HG03520 (cell line): ENCODE measurements around the gene CCDC197.
A peak's percentile ranks its signal among the peaks of the same experiment; 100 is the strongest.

Source experiments
- ATAC-seq: cut with Tn5 transposase; IDR thresholded peaks from one replicate; pipeline ENCODE4 v1.9.1; 2021; ENCODE audit warnings: mild to moderate bottlenecking, moderate library complexity; ENCODE audit not compliant: unreplicated experiment

CCDC197 gene

DNA sequence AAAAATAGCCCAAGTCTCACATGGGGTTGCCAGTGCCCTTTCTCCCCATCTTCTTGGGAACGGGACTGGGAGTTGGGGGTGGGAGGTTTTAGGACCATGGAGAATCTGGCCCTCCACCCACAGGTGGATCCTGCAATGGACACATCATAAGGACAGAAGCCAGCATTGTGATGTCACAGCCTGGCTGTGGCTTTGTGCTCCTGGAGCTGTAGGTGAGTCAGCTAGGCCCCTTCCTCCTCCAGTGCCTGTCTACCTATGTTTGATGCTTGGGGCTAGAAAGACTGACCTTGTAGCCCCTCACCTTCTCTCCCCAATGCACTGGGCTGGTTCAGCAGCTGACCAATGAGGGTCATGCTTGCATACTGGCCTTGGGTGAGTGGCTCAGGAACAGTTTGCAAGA, at the start of gene CCDC197:
TSS of gene CCDC197 (plus strand) at position 220 of the 400 bp plus-strand sequence. CDS start 831 bp downstream, outside the sequence.
- ATAC-seq: no peak

DNA sequence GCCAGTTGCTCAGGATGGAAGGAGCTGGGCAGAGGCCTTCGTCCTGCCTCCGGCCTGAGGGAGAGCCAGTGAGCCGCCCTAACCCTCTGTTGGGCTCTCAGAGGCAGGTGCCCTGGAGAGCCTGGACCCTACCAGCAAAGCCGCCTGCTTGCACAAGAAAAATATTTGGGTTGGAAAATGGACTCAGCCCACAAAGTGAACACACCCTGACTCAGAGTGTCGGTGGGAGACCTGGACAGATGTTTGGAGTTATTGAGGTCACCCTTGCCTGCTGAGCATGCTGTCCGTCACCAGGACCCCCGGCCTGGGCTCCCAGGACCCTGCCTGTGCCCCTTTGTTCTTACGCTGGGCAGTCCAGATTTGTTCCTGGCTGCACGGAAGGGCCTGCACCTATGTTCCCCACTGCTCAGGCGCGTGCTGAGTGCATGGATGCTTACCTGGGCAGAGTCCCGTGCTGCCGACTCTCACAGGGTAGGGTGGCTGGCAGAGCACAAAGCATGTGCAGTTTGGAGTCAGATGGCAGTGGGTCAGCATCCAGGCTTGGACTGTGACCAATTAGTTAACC, 47.5 kb upstream of the CCDC197 start:
- no peak for ATAC-seq

DNA sequence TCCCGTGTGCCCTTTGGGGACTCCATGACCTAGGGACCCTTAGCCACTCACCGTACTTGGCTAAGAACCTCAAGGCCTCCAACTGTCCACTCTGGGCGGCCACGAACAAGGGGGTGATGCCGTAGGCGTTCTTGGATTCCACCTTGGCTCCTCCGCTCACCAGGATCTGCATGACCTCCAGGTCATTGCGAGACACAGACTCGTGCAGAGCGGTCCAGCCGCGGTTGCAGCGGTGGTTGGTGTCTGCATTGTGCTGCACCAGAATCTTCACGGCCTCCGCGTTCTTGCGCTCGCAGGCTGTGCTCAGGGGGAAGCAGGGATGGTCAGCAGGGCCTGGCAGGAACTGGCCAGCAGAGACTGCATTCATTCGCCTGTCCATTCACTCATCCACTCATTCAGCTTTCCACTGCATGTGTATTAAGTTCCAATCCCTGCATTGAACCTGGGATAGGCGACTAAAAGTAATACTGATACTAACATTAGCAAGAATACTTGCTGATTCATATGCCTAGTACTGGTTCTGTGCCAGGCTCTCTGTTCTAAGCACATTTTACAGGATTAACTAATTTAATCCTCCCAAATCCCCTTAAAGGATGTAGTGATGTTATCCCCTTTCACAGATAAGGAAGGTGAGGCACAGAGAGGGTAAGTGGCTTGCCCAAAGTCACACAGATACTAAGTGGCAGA, 46.0 kb upstream of the CCDC197 start:
- ATAC-seq: no peak

DNA sequence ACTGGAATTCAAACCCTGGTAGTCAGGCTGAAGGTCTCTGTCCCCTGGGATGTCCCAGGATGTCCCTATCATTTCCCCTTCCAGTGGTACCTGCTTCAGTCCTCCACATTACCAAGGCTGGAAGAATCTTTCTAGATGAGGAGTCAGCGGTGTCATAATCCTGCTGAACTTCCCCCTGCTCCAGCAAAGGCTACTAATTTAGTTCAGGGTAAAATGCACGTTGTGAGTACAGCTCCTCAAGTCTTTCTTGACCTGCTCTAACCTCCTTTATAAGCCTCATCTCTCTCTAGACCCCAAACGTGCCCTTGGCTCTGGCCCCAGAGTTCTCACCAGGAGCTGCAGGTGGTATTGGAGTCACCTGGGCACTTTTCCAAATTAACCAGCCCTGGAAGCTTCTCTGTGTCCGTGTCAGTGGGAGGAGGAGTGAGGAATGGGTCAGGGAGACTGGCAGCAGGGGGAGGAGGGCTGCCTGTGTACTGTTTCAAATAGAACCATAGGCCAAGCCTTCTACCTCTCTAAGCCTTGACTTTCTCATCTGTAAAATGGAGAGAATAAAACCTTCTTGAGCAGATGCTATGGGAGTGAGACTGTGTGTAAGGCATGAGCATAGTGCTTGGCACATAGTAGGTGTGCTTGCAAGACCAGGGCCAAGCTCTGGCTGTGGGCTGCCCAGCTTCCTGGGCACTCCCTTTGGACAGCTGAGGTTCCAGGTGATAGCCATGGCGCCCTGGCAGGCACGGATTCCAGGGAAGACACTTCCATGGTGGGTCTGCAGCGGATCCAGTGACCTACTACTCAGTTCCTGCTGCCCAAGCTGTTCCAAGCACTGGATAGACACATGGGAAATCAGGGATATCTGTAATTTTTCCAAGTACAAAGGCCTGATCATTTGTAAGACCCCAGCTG, 45.2 kb upstream of the CCDC197 start:
- no peak for ATAC-seq

DNA sequence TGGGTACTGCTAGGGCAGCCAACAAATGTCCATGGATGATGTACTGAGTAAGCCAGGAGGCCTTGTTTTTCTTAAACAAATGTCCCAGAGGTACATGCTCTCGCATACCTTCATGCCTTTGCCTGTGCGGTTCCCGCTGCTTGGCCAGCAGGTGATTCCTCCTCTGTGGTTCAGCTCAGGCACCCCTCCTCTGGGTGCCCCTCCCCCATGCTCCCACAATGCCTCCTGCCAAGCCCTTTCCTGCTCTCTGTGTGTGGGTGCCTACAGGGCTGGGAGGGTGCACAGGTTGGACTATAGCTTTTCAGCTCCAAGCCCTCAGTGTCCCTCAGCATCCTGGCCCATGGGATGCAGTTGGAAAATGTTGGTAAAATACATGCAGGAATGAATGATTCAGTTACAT, 44.3 kb upstream of the CCDC197 start:
- no peak for ATAC-seq

DNA sequence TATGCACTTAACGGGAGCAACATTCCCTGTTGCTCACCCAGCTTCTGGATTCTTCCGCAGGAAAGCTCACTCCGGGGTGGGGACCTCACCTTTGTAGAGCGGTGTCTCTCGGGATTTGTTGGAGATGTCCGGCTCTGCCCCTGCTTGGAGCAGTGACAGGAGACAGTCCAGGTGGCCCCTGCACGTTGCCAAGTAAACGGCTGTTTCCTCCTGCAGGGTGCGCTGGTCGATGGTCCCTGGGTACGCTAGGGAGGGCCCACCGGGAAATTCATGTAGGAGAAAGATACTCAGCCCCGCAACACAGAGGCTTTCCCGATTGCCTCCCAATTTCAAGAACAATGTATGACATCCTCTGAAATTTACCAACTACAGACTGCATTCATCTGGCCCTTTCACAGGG, 43.8 kb upstream of the CCDC197 start:
- ATAC-seq: no peak

DNA sequence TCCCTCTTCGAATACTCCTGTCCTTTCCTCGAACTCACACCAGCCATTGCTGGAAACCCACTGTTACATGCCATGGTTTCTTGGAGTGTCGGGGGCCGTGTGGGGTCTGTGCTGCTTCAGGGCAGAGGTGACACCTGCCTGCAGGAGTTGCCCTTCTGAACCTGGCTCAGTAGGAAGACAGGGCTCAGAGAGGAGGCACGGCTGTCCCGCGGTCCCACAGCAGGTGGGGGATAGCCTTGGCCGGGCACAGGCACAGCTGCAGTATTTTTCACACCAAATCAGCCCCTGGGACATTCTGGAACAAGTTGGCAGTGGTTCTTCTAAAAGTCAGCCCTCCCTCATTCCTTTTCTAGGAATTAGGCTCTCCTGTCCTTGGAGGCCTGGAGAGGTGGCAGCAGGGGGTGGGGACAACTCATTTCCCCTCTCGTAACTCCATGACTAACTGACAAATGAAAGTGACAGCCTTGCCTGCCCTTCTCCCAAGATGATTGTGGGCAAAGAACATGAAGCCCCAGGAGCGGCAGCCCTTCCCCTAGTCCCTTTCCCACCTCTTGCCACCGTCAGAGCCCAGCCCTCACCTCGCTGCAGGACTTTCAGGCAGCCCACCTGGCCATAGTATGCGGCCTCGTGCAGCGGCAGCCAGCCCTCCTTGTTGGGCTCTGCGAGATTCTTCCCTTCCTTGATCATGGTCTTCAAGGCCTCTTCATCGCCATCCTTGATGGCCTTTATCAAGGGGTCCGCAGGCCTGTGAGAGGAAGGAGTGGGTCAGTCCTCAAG, 43.2 kb upstream of the CCDC197 start:
- ATAC-seq: no peak

DNA sequence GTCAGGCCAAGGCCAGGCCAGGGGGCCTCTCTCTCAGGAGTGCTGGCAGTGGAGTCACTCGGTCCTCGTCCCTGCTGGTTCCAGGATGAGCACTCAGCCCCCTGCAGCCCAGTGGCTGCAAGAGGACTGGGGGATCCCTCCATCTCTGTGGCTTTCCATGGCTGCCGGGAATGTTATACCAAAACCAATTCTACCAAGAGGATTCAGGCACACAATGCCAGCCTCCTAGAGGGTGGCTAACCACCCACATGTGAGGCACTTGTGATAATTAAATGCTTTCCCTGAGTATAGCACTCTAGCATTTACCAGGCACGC, 42.6 kb upstream of the CCDC197 start:
- ATAC-seq: no peak

DNA sequence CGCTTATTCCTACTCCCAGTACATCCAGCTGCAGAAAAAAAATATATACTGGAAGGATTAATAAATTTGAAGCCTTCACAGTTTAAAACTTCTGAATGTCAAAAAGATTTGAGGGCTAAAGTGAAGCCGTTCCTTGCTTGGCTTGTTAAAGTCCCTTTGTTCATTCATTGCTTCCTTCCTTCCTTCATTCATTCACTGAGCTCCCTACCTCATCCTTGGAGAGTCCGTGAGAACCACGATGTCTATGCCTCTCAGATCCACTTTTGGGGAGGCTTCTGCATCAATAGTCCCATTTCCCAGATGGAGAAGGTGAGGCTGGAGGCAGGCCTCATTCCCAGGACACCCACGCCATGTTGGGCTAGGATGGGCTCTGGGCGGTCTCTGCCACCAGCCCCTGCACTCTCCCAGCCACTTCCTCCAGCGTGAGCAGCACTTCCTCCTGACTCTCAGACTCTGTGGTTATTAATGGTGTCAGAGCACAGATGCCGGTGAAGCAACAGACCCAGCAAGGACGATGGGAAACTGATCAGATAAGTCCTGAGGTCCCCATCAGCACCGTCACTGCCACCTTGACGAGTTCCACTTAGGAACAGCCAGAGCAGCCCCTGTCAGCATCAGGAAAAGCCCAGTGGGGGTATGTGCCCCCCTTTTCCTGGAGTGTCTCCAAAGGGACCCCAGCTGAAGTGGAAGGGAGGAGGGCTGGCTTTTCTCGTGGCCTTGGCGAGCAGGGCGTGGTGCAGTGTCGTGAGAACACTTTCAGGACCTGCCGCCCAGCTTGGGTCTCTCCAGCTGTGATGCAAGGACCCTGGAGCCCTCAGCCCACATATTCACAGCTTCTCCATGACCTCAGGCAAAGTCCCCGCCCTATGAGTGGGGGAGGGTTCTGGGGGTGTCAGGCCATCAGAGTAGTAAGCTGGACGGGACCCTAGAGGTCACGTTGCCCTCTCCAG, 41.9 kb upstream of the CCDC197 start:
- no peak for ATAC-seq

DNA sequence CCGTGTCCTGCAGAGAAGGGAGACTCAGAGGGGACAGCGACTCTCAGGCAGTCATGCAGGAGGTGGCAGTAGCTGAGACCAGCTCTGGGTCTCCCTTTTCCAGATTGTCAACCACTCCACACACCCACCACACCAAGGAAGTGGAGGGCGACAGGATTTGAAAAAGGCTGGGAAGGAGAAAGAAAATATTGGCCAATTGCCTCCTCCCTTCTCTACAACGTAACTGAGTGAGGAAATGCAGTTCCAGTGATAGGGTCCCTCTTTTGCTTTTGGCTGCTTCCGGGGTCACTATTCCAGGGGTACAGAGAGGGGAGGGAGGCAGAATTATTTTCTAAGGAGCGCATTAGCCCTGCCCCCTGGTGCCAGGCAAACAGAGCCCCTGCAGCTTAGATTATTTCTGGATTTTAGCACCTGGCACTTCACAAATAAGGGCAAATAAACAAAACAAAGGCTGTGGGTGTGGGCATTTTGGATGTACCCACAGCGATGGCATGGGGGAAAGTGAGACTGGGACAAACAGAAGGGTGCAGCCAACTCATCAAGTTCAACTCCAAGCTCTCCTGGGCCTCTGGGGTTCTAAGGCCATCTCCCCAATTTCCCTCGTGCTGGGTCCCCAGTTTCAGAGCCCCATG, 41.1 kb upstream of the CCDC197 start:
- no peak for ATAC-seq

DNA sequence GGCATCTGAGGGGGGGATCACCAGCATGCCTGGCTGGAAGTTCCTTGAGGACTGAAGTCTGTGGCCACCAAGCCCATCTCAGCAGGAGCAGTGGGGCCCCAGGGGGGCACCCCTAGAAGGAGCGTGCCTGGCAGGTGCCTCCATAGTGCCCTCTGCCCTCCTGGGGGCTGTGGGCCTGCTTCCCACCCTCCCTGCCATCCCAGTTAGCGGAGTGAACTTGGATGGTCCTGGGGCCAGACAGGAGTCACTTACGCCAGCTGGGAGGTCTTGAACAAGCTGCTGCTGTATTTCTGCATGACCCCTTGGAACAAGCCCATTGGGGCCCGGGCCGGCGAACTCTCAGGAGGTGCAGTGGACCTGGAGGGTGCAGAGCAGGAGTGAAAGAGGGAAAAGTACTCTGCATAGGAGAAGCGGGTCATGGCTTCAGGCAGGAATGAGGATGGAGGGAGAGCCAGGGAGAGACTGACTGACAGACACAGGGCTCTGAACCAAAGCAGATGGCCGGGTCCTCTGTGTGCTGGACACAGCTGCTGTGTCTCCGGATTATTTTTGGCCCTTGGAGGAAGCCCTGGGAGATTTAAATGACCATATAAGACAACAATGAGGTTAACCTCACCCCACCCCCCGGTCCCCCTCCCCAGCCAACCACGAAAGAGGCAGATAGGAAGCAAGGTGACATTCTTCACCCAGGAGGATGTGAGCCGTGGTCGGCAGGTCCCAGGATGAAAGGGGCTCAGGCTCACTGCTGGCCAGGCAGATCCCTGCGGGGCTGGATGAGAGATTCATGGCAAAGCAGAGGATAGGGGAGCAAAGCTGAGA, 40.4 kb upstream of the CCDC197 start:
- ATAC-seq: no peak

DNA sequence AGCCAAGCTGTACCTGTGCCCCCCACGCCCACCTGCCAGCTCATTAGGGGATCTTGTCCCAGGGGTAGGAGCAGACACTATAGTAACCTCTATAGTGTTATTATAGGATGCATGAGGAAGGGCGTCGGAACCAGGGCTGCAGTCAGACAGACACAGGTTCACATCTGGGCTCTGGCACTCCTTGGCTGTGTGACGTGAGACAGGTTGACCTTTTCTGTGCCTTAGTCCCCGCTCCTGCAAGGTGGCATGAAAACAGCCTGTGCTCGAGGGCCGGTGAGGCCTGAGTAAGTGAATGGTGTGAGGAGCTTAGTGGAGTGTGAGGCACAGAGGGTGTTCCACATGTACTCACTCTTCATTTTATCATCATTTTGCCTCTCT, 39.8 kb upstream of the CCDC197 start:
- ATAC-seq: no peak

DNA sequence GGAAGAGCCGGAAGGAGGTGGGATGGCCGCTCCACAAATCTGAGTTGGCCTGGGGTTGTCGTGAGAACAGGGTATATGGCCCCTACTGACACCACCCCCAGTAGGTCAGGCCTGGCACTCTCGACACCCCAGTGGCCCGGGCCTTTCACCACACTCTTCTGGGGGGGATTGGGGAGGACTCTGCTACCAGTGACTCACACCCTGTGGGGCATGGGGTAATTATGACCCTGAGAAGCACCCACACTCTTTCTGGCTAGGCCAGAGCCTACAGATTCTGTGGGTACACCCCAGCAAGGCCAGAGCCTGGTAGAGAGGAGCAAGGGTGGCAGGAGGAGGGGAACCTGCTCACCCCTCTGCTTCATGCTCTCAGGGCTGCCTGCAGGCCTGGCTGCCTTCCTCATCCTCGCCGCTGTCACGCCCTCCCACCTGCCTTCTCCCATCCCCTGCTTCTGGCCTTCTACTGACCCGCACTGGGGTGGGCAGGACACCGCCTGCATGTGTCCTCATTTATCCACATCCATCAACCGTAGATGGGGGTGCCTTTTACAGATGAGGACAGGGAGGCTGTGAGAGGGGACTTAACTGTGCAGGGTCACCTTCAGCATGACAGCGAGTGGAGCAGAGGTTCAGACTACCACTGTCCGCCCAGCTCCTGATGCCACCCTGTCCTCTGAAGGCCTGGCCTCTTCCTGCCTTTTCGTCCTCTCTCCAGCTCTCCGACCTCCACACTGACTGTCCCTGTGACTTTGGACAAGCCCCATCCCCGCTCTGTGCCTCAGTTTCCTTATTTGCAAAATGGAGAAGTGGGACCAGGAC, 39.1 kb upstream of the CCDC197 start:
- no peak for ATAC-seq

DNA sequence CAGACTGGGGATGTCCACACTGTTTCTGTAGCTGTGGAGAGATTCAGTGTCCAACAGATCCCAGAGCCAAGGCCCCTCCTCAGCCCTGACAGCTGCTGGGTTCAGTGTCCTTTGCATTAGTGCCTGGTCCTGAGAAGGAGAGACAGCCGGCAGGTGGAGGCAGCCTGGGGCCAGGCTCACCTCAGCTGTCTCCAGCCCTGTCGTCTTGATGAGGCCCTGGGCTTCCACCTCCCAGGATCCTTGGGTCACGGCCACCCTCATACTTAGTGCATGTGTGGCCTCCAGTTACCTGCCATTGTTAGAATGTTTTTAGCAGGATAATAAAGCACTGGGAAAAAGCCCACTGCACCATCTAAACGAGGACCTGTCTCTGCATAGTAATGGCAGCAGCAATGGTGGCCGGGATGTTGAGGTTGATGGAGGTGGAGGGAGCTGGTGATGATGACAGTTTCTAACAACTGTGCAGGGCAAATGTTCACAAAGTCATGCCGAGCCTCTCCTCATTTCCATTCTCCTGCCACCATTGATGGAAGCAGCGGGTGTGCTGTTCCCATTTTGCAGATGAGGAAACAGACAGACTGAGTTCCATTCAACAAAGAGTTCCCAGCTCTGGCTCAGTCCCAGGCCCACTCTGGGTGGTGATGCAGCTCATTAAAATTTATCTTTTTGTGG, 38.4 kb upstream of the CCDC197 start:
- ATAC-seq: no peak

DNA sequence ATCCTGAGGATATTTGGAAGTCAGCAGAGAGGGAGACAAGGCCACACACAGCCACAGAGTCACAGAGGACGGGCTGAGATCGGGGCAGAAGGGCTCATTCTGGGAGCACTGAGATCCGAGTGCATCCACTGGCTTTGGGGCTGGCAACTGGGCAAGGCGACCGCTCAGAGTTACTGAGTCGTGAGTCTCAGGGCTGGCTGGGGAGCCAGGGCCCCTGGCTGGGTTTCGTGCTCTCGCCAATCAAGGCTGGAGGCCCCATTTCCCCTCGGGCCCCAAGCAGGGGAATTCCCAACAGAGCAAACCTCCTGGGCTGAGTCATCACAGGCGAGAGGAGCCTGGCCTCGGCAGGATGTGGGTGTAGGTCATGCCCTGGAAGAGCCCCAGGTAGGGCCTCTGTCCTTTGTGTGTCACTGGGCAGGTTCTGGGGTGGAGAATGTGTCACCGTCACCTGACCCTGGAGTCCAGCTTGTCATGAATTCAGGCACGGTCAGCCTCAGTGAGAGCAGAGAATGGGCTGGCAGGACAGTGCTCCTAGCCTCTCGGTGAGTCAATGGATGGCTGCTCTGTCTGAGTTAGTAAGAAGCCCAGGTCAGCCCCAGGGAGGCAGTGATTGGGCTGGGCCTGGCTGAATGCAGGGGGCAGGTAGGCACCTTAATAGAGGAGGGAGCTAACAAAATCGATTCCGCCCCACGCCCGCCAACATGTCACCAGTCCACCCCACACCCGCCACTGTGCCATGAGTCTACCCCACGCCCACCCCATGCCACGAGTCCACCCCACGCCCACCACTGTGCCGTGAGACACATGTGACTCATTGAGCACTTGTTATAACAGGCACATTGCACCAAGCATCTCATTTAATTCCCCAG, 37.6 kb upstream of the CCDC197 start:
- ATAC-seq: peak; percentile 77

DNA sequence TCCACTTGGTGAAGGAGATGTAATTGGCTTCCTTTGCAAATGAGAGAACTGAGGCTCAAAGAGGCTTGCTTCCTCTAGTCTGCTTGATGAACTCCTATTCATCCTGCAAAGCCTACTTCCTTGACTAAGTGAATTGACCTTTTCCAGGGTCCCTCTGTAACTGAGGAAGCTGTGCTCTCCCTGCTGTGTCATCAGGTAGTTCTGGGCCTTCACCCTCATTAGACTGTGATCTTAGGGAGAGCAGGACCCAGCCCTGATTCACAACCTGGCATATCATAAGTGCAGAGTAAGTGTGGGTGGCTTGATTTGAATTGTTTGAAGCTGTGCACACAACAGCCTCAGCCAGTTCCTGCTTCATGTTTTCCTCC, 37.0 kb upstream of the CCDC197 start:
- ATAC-seq: no peak
